C4-2B (cell line): Measurements from ENCODE around the gene TTLL6.
"Not testable (repeated sequence)": the region's sequence is repeated elsewhere in the genome, so short reads cannot be mapped to it uniquely, and the experiment has no call there.

Experiments used
- H3K27ac ChIP-seq: fragments of 450-650 bp; 2 replicates; pipeline ENCODE4 v1.5.1; 2017
- CTCF ChIP-seq: fragments of 450-650 bp; conservative IDR thresholded peaks from 2 replicates; pipeline ENCODE4 v1.5.1; 2017; ENCODE audit warnings: mild to moderate bottlenecking
- ZFX ChIP-seq: fragments of 450-650 bp; IDR thresholded peaks from 2 replicates; pipeline ENCODE4 v1.6.1; 2017

The TTLL6 gene

GRCh38 chr17:48830840-48831548, 14.0 kb upstream of the TTLL6 start, which contains the start of gene CALCOCO2:
TSS of gene CALCOCO2 (plus strand) at chr17:48831035. CDS start at chr17:48841708, 10,673 bp downstream.
- peak; percentile 87 for TF ChIP-seq ZFX
- no peak for TF ChIP-seq CTCF
- H3K27ac ChIP-seq: peak within 1 kb of the TSS; percentile 77

- no peak overlapping the region for H3K27ac ChIP-seq
- TF ChIP-seq CTCF (no peak), ZFX (no peak)
Measured at GRCh38 chr17:48825446-48826381, 8.7 kb upstream of the TTLL6 start.

GRCh38 chr17:48820936-48821335, 3.9 kb upstream of the TTLL6 start:
- H3K27ac ChIP-seq: not testable (repeated sequence)

GRCh38 chr17:48819466-48819865, 2.4 kb upstream of the TTLL6 start:
- H3K27ac ChIP-seq: peak overlapping the region; percentile 77
- TF ChIP-seq CTCF (no peak), ZFX (no peak)

GRCh38 chr17:48818361-48818841, 1.4 kb upstream of the TTLL6 start:
- no peak for TF ChIP-seq CTCF
- TF ChIP-seq ZFX: 0 out of 2 replicates have a peak, but pooled peaks have one; percentile 35
- peak overlapping the region; percentile 77 for H3K27ac ChIP-seq

GRCh38 chr17:48816438-48816773, 623 bp downstream of the TTLL6 start:
- peak overlapping the region; percentile 13; the same call in 1 of the 2 replicates for H3K27ac ChIP-seq
- TF ChIP-seq CTCF (no peak), ZFX (no peak)

- TF ChIP-seq CTCF (no peak), ZFX (no peak)
- no peak overlapping the region for H3K27ac ChIP-seq
Measured at GRCh38 chr17:48815311-48815710, 1.7 kb downstream of the TTLL6 start.
